Mammary epithelial cell (primary cell): ENCODE data around the gene MROH7.

Experiments
- EZH2 ChIP-seq: IDR thresholded peaks from 2 replicates; pipeline ENCODE4 v1.6.1; 2012; ENCODE audit warnings: low read length, inconsistent platforms, borderline replicate concordance
- TF ChIP-seq, protein P1 (sequence below), 2 donors: IDR thresholded peaks in 1 of 2; conservative IDR thresholded peaks in 1 of 2; 2 replicates each; pipeline ENCODE4 v1.5.1; 2011 to 2012; ENCODE audit warnings: inconsistent platforms in 2 of 2, low read length in 2 of 2, mild to moderate bottlenecking in 2 of 2, control low read depth in 1 of 2, low read depth in 1 of 2; ENCODE audit not compliant: insufficient read depth in 1 of 2; ENCODE audit errors: extremely low read depth in 1 of 2

DNA sequence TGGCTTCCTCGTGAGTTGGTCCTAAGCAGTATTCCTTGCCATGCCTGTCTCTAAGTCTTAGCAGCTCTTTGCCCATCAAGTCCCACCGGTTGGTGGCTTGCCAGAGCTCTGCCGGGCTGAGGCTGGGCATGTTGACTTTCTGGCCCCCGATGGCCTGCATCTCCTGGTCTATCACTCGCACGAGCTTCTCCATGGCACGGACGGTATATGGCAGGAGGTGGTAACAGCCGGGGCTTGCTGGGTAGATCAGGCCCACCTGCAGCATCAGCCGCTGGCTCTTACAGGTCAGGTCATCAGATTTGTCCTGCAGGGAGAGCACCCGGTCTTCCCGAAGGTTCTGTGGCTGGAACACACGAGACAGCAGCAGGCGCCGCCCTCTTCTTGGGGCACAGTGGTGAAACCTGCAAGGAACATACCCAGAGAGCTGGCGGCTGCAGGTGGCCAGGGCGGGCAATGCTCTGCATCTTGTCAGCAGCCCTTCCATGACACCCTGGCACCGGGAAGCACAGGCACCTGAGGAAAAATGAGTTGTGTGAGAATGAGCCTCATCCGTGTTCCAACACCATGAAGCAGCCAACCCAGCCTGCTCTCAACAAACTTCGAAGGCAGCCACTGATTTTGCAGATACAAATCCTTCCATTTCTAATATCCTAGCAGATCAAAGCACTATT, 117.2 kb downstream of the MROH7 start:
- TF ChIP-seq, protein P1, sequence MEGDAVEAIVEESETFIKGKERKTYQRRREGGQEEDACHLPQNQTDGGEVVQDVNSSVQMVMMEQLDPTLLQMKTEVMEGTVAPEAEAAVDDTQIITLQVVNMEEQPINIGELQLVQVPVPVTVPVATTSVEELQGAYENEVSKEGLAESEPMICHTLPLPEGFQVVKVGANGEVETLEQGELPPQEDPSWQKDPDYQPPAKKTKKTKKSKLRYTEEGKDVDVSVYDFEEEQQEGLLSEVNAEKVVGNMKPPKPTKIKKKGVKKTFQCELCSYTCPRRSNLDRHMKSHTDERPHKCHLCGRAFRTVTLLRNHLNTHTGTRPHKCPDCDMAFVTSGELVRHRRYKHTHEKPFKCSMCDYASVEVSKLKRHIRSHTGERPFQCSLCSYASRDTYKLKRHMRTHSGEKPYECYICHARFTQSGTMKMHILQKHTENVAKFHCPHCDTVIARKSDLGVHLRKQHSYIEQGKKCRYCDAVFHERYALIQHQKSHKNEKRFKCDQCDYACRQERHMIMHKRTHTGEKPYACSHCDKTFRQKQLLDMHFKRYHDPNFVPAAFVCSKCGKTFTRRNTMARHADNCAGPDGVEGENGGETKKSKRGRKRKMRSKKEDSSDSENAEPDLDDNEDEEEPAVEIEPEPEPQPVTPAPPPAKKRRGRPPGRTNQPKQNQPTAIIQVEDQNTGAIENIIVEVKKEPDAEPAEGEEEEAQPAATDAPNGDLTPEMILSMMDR (conservative IDR thresholded peaks at IDR 0.05 in 1 of 2, IDR thresholded peaks at IDR 0.05 in 1 of 2; ENCODE audit: extremely low read depth in 1 of 2, insufficient read depth in 1 of 2, low read depth in 1 of 2, low read length in 2 of 2) = no peak
- TF ChIP-seq EZH2 = no peak
